Body of pancreas (tissue), 4 donors: ENCODE data around the gene NCOA3.

Experiments
- POLR2A ChIP-seq, 3 donors: fragments of 450-650 bp; IDR thresholded peaks; one replicate each; pipeline ENCODE4 v1.6.1; 2016; ENCODE audit warnings: antibody characterized with exemption in 3 of 3, mild to moderate bottlenecking in 2 of 3
- TF ChIP-seq, protein P1 (sequence below), 7 experiments: fragments of 450-650 bp in 4 of 7; fragments of 200-600 bp in 3 of 7; sonication (generic) in 3 of 7; IDR thresholded peaks; one replicate each; pipeline ENCODE4 v1.5.1; 2016 to 2019; ENCODE audit warnings: antibody characterized with exemption in 7 of 7

DNA sequence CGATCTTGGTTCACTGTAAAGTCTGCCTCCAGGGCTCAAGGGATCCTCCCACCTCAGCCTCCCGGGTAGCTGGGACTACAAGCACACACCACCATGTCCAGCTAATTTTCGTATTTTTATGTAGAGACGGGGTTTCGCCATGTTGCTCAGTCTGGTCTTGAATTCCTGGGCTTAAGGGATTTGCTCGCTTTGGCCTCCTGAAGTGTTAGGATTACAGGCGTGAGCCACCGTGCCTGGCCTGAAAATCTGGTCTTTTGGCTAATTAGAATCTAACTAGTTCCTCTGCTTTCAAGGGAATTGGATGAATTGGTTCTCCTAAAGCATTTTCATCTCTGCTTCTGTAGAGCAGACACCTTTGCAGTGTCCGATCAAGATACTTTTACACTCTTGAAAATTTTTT is 51.3 kb downstream of the NCOA3 start:
- no peak for TF ChIP-seq POLR2A (IDR thresholded peaks at IDR 0.05)
- TF ChIP-seq, protein P1, sequence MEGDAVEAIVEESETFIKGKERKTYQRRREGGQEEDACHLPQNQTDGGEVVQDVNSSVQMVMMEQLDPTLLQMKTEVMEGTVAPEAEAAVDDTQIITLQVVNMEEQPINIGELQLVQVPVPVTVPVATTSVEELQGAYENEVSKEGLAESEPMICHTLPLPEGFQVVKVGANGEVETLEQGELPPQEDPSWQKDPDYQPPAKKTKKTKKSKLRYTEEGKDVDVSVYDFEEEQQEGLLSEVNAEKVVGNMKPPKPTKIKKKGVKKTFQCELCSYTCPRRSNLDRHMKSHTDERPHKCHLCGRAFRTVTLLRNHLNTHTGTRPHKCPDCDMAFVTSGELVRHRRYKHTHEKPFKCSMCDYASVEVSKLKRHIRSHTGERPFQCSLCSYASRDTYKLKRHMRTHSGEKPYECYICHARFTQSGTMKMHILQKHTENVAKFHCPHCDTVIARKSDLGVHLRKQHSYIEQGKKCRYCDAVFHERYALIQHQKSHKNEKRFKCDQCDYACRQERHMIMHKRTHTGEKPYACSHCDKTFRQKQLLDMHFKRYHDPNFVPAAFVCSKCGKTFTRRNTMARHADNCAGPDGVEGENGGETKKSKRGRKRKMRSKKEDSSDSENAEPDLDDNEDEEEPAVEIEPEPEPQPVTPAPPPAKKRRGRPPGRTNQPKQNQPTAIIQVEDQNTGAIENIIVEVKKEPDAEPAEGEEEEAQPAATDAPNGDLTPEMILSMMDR (IDR thresholded peaks at IDR 0.05): no peak
